ENCODE measurements around the gene MACROH2A2.
"Not testable (repeated sequence)": the region's sequence is repeated elsewhere in the genome, so short reads cannot be mapped to it uniquely, and the experiment has no call there.

Gene MACROH2A2

GRCh38 chr10:70052462-70053217, at the start of gene MACROH2A2:
Gene MACROH2A2 (plus strand): TSS chr10:70052846. CDS start chr10:70075659, 22,813 bp downstream.
- no peak for DNase-seq

- no peak for DNase-seq
These were observed 45.4 kb upstream of the MACROH2A2 start for GRCh38 chr10:70007116-70007820.

DNA sequence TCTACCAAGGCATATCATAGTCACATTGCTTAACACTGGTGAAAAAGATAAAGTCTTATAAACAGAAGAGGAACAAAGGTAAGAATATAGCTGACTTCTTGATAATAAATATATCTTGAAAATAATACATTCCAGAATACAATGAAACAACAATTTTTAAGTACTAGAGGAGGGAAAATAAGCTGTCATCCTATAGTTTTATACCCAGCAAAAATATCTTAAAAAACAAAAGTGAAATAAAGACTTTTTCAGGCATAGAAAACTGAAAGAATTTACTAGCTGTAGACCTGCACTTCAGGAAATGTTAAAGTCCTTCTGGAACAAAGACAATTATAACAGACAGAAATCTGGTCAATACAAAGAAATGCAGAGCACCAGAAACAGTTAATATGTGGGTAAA, 21.4 kb upstream of the MACROH2A2 start:
- no peak for DNase-seq

GRCh38 chr10:70032667-70033289, 19.9 kb upstream of the MACROH2A2 start:
- no peak for DNase-seq

GRCh38 chr10:70034232-70034631, 18.4 kb upstream of the MACROH2A2 start:
- no peak for DNase-seq

DNA sequence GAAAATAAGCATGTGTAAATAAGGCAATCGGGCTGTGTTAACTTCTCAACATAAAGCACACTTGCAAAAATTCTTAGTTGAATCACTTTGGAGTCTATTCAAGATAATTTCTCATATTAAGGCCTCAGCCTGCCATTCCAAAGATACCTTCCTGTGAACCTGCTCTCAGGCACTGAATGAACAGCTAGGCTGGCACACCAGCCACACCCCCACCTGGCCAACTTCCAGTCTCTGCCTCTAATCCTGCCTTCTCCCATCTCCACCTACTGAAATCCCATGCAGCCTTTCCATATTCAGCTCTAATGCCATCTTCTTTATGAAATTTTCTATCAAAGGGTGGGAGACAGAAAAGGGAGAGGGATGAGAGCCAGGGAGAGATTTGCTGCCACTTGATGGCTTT, 17.1 kb upstream of the MACROH2A2 start:
- no peak for DNase-seq

- DNase-seq, result no peak
These were observed 13.7 kb upstream of the MACROH2A2 start for GRCh38 chr10:70038923-70039322.

DNA sequence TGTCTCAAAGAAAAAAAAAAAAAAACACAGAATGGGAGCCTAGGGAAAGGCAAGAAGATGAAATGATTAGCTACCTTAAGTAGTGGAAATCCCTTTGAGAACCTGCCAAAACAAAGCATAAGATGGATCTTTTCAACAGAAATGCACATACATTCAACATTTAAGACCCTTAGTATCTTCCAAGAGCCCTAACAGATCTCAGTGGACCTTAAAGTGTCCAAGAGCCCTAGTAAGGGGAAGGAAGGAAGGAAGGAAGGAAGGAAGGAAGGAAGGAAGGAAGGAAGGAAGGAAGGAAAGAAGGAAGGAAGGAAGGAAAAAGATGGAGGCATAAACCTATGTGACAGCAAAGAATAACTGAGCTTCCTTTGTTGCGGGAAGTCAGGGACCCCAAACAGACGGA, 11.6 kb upstream of the MACROH2A2 start:
- no peak for DNase-seq

DNA sequence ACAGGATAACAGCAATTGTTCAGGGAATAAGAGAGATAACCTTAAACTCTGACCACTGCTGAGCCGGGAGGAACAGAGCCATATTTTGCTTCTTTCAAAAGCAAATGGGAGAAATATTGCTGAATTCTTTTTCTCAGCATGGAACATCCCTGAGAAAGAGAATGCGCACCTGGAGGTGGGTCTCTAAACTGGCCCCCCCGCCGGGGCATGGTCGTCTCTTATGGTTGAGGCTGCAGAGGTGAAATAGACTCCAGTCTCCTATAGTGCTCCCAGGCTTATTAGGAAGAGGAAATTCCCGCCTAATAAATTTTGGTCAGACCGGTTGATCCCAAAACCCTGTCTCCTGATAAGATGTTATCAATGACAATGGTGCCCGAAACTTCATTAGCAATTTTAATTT, 10.9 kb upstream of the MACROH2A2 start:
- not testable (repeated sequence) for DNase-seq

- DNase-seq, result not testable (repeated sequence)
These were observed 5.6 kb upstream of the MACROH2A2 start for GRCh38 chr10:70047066-70047465.

DNA sequence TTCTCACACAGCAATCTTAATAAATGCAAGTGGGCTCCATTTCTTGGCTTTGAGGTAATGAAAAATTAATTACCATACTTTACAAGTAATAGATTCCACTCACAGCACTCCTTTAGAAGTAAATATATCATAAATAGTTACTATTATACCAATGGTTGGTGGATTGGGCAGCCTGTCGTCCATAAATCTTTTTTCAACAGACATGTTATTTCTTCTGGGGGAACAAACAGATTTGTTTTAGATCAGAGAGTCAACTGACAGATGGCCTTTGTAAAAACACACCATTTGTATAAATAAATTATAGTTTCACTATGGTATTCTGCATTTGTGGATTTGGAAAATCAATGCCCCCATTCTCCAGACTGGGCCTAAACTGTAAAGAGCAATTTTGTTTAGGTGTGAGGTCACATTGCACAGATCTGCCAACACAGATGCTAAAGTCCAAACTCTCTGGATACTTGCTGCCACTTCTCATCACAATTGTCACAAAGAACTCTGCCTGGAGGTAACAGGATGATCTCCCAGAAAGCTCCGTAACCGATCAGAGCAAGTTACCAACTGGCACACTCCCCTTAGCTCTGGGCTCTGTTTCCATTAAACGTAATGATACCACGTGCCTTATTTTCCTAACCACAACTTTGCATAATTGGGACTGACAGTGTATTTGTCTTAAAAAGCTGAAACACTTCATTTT, 4.5 kb upstream of the MACROH2A2 start:
- no peak for DNase-seq

GRCh38 chr10:70051848-70052247, 798 bp upstream of the MACROH2A2 start:
- DNase-seq, result no peak

GRCh38 chr10:70053218-70053840, 683 bp downstream of the MACROH2A2 start:
- DNase-seq, result no peak

DNA sequence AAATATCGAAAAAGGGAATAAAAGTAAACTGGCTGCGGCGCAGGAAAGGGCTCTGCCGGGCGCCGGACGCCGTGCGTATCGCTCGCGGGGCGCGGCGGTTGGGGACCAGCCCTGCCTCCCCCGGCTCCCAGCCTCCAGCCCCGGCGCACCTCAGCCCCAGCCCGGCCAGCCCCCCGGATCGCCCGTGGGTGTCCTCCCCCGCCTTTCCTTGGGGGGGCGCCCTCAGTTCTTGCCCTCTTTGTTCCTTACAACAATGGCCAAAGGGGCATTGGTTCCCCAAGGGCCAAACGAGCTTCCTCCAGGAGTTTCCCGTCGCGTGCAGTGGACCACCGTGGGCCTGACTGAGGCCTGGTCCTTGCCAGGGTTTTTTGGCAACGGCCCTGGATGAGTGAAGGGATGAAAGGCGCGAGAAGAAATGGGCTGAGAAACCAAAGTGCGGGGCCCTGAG, 1.2 kb downstream of the MACROH2A2 start:
- DNase-seq, result no peak

GRCh38 chr10:70054902-70055301, 2.3 kb downstream of the MACROH2A2 start:
- DNase-seq, result no peak

- no peak for DNase-seq
These were observed 2.9 kb downstream of the MACROH2A2 start for GRCh38 chr10:70055550-70055949.

DNA sequence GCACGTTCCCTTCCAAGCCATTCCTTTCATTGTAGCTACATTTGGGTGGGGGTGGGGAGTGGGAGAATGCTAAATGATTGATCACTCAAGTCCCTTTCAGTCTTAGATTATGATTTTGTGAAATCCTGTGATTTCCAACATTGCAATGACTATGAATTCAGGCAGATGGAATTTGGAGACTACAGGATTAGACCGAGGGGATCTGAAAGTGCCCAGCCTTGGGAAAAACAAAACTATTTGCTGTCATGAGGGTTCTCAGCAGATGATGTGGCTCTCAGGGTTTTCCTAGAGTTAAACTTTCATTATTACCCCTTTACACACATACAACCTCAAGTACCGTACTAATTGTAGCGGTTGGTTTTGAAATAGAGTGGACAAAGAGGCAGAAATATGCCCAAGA, 4.7 kb downstream of the MACROH2A2 start:
- no peak for DNase-seq

- no peak for DNase-seq
These were observed 7.7 kb downstream of the MACROH2A2 start for GRCh38 chr10:70060389-70060788.

DNA sequence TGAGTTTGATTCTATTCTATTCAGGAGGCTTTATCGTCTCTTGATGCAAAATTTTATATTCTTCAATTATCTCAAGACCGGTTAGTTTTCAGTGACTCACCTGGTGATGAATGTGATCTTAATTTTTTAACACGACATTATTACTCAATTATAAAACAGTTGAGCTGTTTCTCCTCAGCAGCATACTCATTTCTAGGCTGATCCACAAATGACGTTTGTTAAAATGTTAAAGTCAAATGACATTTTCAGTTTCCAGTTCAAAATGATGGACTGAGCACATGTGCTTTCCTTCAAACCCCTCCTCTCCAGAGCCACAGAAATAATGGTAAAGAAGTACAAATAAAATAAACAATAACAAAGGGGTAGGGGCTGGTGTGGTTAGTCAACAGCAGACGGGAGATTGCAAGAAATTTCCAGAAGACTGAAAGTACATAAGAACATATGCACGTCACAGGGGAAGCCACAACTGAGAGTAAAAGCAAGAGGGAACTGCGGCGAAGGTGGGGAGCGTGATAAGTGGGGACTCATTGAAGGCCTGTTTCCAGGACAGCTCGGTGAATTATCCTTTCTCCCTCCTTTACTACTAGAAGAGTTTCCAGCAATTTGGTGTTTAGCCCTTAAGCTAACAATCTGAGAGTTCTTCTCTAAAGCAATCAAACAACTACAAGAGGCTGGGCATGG, 10.9 kb downstream of the MACROH2A2 start:
- no peak for DNase-seq

DNA sequence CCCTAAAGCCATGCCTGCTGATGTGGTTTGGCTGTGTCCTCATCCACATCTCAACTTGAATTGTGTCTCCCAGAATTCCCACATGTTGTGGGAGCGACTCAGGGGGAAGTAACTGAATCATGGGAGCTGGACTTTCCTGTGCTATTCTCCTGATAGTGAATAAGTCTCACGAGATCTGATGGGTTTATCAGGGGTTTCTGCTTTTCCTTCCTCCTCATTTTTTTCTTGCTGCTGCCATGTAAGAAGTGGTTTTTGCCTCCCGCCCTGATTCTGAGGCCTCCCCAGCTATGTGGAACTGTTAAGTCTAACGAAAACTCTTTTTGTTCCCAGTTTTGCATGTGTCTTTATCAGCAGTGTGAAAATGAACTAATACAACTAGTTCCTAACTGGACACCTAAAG, 11.8 kb downstream of the MACROH2A2 start:
- no peak for DNase-seq

- no peak for DNase-seq
These were observed 13.5 kb downstream of the MACROH2A2 start for GRCh38 chr10:70066190-70066589.

DNA sequence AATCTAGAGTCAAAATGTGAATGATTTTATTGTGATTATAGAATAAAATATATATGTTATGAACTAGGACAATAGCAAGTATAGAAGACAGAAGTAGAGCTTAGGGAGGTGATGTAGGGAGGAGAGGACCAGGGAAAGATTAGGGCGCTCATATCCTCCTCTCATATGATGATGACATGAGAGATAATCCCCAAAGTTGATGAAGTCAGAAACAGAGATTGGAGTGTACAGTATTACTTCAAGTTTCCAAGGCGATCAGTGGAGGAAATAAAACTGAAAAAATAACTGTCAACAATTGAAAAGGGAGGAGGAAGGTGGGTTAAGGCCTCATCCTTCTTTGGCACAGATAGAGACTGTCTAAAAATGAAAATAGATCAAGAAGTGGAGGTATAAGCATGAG, 14.9 kb downstream of the MACROH2A2 start:
- DNase-seq, result no peak

Data from activated CD4-positive, CD25-positive, alpha-beta regulatory T cell (primary cell).